ENCODE results near the gene PPP2R5E. TPM values are rescaled to one million over a fixed set of nuclear protein-coding genes. Genes with fewer than 3 reads are reported as not detected.

Gene PPP2R5E
- total and polyA plus RNA-seq, 10 of the 15 experiments (the other 5 are each of a cell fraction or from before 2014, with no cell fraction given), result 11.4 to 56.2 (median 22.7) TPM

DNA sequence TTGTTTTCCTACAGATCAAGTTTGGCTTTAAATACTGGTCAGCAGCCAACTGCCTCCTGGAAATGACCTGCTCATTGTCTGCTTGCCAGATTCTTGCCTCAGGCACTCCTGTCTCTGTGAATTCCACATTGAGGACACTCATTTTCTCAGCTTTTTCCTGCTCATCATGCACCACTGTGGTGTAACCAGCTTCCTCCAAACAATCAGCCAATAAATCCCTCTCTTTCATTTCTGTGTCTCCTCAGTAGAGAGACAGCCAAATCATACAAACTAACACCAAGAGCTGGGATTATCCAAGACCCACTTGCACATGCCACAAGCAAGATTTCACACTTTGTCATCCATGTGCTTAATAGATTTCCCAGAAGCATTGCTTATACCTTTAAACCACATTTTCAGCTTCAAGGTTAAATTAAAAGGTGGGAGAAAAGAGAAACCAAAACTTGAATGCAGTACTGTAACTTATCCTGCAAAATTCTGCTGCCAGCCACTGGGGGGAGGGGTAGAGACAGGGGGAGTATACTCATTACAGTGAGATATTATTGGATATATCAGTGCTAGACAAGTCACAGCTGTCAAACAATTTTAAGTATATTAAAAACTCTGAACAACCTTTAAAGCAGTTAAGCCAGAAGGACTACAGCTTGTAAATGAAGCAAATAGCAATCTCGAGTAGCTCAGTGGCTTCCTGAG, 105.0 kb downstream of the PPP2R5E start:
- Histone ChIP-seq H3K9me3 (replicated peaks; ENCODE audit: control insufficient read depth, insufficient read depth, low read length) (no peaks in the 10 kb centered on the region), H3K36me3 (ENCODE audit: control insufficient read depth in 2 of 2, insufficient read depth in 2 of 2, low read length in 1 of 2) (no peaks in the 10 kb centered on the region; a peak in 2 of 4 replicates), H3K9ac (ENCODE audit: control insufficient read depth, insufficient read depth, low read length) (no peak overlapping the region), H4K20me1 (ENCODE audit: control insufficient read depth, insufficient read depth) (no peaks in the 10 kb centered on the region), H3K4me3 (no peak overlapping the region), H3K27ac (ENCODE audit: control insufficient read depth, insufficient read depth) (peak overlapping the region; percentile 45), H3K27me3 (replicated peaks in 1 of 2; ENCODE audit: control insufficient read depth in 2 of 2, insufficient read depth in 2 of 2, low read length in 1 of 2) (no peaks in the 10 kb centered on the region), H2AFZ (ENCODE audit: control insufficient read depth, low read depth, low read length) (no peak overlapping the region), H3K79me2 (ENCODE audit: control insufficient read depth, insufficient read depth, low read length) (peaks cover 32% of the 10 kb centered on the region), H3K4me2 (ENCODE audit: control insufficient read depth, insufficient read depth) (peak overlapping the region; percentile 23; the same call in 1 of the 2 replicates), H3K4me1 (ENCODE audit: control insufficient read depth, insufficient read depth, low read length) (peaks cover 8% of the 10 kb centered on the region)
- ChIA-PET CTCF (interaction anchor here (0.5 to 2.6 kb wide), 22 partner anchors 8 to 332 kb away, joined by 3 to 21 read pairs (median 3); partner anchors contain the start of gene PPP2R5E), POLR2A (interaction anchor here (0.5 to 1.7 kb wide), 5 partner anchors 19 to 105 kb away, joined by 3 to 5 read pairs (median 3); partner anchors contain the start of gene PPP2R5E), SMC1A (ENCODE audit: uncharacterized antibody, unreplicated experiment) (interaction anchor here (0.7 to 1.9 kb wide), 19 partner anchors 16 to 332 kb away, joined by 3 to 12 read pairs (median 3); partner anchors contain the start of genes PPP2R5E and WDR89), RAD21 (ENCODE audit: unreplicated experiment) (interaction anchor here (0.9 to 2.0 kb wide), 10 partner anchors 30 to 204 kb away, joined by 3 to 16 read pairs (median 4); partner anchors contain the start of genes PPP2R5E and WDR89)
- no peak for FAIRE-seq
- ATAC-seq, result peak; percentile 82
- 33% methylated on average over 1 of the region's 1 CpG for WGBS (ENCODE audit: insufficient coverage, insufficient replicate concordance, low lambda C conversion rate, missing lambda C conversion rate)
- DNase-seq (ENCODE audit: low read depth, low spot score), result no peak
- in situ Hi-C loops (cut with MboI), result no loop called here
- intact Hi-C loops (cut with micrococcal nuclease; ENCODE audit: unreplicated experiment), result no loop called here
- TSS peak; percentile 5 for BruUV-seq (replicated peaks)
- peak; percentile 36; the same call in 1 of the 2 replicates for TF ChIP-seq RAD21 (IDR thresholded peaks at IDR 0.05; ENCODE audit: insufficient read depth, low read depth, low read length)
- TF ChIP-seq, protein P1, sequence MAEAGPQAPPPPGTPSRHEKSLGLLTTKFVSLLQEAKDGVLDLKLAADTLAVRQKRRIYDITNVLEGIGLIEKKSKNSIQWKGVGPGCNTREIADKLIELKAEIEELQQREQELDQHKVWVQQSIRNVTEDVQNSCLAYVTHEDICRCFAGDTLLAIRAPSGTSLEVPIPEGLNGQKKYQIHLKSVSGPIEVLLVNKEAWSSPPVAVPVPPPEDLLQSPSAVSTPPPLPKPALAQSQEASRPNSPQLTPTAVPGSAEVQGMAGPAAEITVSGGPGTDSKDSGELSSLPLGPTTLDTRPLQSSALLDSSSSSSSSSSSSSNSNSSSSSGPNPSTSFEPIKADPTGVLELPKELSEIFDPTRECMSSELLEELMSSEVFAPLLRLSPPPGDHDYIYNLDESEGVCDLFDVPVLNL (IDR thresholded peaks at IDR 0.05; ENCODE audit: low read depth, low read length), result no peak
- peak; percentile 14 to 41 (median 32); a peak in 3 of 6 replicates for TF ChIP-seq CTCF (IDR thresholded peaks at IDR 0.05 in 2 of 3, conservative IDR thresholded peaks at IDR 0.05 in 1 of 3; ENCODE audit: control insufficient read depth in 2 of 3, extremely low read depth in 1 of 3, insufficient read depth in 1 of 3, low read depth in 3 of 3, low read length in 3 of 3)
- TF ChIP-seq IKZF2 (IDR thresholded peaks at IDR 0.05), result 0 out of 4 replicates have a peak, but pooled peaks of 1 of the 2 experiments have one; percentile 13
- TF ChIP-seq ZNF207 (IDR thresholded peaks at IDR 0.05; ENCODE audit: borderline replicate concordance), result 0 out of 2 replicates have a peak, but pooled peaks have one; percentile 34
- no peak for TF ChIP-seq CBX3 (IDR thresholded peaks at IDR 0.05; ENCODE audit: borderline replicate concordance, low read depth)
- TF ChIP-seq SMC3 (IDR thresholded peaks at IDR 0.05; ENCODE audit: borderline replicate concordance, low read length), result peak; percentile 28; the same call in 1 of the 2 replicates
- no peak for TF ChIP-seq TAF1 (IDR thresholded peaks at IDR 0.05; ENCODE audit: borderline replicate concordance, low read depth, low read length)
- TF ChIP-seq, protein P2, sequence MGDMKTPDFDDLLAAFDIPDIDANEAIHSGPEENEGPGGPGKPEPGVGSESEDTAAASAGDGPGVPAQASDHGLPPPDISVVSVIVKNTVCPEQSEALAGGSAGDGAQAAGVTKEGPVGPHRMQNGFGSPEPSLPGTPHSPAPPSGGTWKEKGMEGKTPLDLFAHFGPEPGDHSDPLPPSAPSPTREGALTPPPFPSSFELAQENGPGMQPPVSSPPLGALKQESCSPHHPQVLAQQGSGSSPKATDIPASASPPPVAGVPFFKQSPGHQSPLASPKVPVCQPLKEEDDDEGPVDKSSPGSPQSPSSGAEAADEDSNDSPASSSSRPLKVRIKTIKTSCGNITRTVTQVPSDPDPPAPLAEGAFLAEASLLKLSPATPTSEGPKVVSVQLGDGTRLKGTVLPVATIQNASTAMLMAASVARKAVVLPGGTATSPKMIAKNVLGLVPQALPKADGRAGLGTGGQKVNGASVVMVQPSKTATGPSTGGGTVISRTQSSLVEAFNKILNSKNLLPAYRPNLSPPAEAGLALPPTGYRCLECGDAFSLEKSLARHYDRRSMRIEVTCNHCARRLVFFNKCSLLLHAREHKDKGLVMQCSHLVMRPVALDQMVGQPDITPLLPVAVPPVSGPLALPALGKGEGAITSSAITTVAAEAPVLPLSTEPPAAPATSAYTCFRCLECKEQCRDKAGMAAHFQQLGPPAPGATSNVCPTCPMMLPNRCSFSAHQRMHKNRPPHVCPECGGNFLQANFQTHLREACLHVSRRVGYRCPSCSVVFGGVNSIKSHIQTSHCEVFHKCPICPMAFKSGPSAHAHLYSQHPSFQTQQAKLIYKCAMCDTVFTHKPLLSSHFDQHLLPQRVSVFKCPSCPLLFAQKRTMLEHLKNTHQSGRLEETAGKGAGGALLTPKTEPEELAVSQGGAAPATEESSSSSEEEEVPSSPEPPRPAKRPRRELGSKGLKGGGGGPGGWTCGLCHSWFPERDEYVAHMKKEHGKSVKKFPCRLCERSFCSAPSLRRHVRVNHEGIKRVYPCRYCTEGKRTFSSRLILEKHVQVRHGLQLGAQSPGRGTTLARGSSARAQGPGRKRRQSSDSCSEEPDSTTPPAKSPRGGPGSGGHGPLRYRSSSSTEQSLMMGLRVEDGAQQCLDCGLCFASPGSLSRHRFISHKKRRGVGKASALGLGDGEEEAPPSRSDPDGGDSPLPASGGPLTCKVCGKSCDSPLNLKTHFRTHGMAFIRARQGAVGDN (IDR thresholded peaks at IDR 0.05), result peak; percentile 39; the same call in 1 of the 2 replicates

All from GM12878 (cell line).